ENCODE data around the gene CCNY.

GRCh38 chr10:35545878-35546590 is 209.7 kb downstream of the CCNY start:
- TF ChIP-seq CTCF (IDR thresholded peaks at IDR 0.05) (no peak), POLR2A (IDR thresholded peaks at IDR 0.05) (no peak)
